ENCODE measurements around the gene PCDH1. TPM values are rescaled to one million over a fixed set of nuclear protein-coding genes. Genes with fewer than 3 reads are reported as not detected.
"Not testable (repeated sequence)": the region's sequence is repeated elsewhere in the genome, so short reads cannot be mapped to it uniquely, and the experiment has no call there.

Gene PCDH1
- not detected for total RNA-seq

DNA sequence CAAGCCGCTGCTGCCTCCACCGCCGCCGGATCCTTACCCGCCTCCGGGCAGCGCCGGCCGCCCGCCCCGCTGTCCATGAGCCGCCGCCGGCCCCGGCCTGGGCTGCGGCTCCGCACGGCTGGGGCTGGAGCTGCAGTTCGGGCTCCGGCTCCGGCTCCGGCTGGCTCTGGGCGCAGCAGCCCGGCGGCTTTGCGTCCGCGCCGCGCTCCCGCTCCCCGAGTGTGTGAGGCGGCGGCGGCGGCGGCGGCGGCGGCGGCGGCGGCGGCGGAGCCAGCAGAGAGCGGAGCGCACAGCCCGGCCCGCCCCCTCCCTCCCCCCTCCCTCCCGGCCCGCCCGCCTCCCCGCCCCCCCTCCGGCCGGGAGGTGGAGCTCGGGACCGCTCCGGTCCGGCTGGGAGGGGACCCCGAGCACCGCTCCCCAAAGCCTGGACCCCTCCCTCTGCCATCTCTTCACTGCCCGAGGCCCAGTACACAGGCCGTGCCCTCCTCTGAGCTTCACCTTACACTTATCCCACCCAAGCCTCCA is at the start of gene PCDH1:
Gene PCDH1, minus strand, starts transcription at position 225 of the 525 bp plus-strand sequence. Its CDS starts 148 bp downstream, at position 77.
- peak; percentile 24 for DNase-seq
- Mint-ChIP-seq H3K9me3 (no peaks in the 10 kb centered on the region), H3K36me3 (no peaks in the 10 kb centered on the region), H3K27me3 (peaks cover 72% of the 10 kb centered on the region), H3K4me3 (peak within 1 kb of the TSS; percentile 59), H3K27ac (no peak within 1 kb of the TSS), H3K4me1 (ENCODE audit: low read depth) (peaks cover 21% of the 10 kb centered on the region)
- ChIA-PET CTCF (interaction anchor here (0.7 to 7.7 kb wide), 30 partner anchors 9 to 311 kb away, joined by 3 to 263 read pairs (median 7); partner anchors contain the start of genes DELE1 and PCDH12), POLR2A (interaction anchor here (1.2 to 3.1 kb wide), 2 partner anchors 184 to 186 kb away, joined by 4 to 19 read pairs; no protein-coding TSS in a partner anchor)
- intact Hi-C loops (cut with micrococcal nuclease) = loop anchor here (2.0 kb wide), 1 partner anchor 83 kb away; no protein-coding TSS in a partner anchor

DNA sequence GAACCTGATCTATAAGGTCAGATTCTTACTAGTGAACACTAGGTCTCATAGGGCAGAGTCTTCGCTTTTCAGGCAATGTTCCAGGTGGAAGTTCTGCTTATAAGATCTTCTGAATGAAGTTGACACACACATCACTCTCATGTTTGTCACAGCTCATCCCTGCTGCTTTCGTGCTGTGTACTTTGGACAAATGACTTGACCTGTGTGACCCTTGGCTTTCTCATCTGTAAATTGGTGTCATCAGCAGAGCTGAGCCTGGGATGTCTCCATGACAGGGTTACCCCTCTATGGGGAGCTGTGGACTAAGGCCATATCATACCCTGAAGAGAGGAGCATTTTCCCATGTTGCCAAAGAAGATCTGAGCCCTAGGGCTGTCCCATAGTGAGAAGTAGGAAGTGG is 48.2 kb upstream of the PCDH1 start:
- Mint-ChIP-seq H3K36me3 (peaks cover 39% of the 10 kb centered on the region), H3K4me1 (ENCODE audit: low read depth) (peaks cover 18% of the 10 kb centered on the region), H3K9me3 (no peaks in the 10 kb centered on the region), H3K27ac (no peak overlapping the region), H3K4me3 (no peak overlapping the region), H3K27me3 (no peaks in the 10 kb centered on the region)
- ChIA-PET CTCF (interaction anchor here (0.7 to 1.3 kb wide), 2 partner anchors 34 to 224 kb away, joined by 4 read pairs; no protein-coding TSS in a partner anchor), POLR2A (interaction anchor here (0.6 kb wide), 1 partner anchor 35 kb away, joined by 3 read pairs; no protein-coding TSS in a partner anchor)
- no peak for DNase-seq
- intact Hi-C loops (cut with micrococcal nuclease) = no loop called here

GRCh38 chr5:141923448-141924313 is 45.5 kb upstream of the PCDH1 start, which contains the start of gene DELE1:
DELE1 (plus strand) TSS chr5:141923871; CDS start chr5:141923942, 71 bp downstream.
- intact Hi-C loops (cut with micrococcal nuclease) = loop anchor here (1.0 kb wide), 3 partner anchors 37 to 230 kb away; partner anchors contain the start of gene RNF14

DNA sequence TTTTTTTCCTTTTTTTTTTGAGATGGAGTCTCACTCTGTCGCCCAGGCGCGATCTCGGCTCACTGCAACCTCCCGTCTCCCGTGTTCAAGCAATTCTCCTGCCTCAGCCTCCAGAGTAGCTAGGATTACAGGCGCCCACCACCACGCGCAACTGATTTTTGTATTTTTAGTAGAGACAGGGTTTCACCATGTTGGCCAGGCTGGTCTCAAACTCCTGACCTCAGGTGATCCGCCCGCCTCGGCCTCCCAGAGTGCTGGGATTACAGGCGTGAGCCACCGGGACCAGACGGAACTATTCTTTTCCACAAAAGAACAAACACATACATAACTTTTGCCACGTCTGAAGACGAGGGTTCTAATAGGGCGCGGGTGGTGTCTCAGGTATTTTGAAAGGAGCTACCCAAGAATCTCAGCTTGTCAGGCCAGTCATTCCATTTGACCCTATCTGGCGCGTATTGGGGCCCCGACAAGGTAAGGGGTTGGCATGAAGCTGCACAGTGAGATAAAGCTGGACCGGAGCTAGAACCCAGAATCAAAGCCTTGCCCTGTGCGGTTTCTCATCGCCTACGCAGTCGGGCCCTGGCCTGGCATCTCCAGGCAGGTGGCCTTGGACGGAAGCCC is 44.7 kb upstream of the PCDH1 start:
- peaks cover 20% of the 10 kb centered on the region for H3K36me3 Mint-ChIP-seq
- ChIA-PET CTCF (interaction anchor here (0.6 to 3.8 kb wide), 9 partner anchors 38 to 359 kb away, joined by 3 to 32 read pairs (median 5); partner anchors contain the start of genes PCDH1 and RNF14), POLR2A (interaction anchor here (0.9 to 1.6 kb wide), 10 partner anchors 9 to 433 kb away, joined by 3 to 10 read pairs (median 5); partner anchors contain the start of genes FCHSD1, PCDH12 and RNF14)
- intact Hi-C loops (cut with micrococcal nuclease) = loop anchor here (1.0 kb wide), 2 partner anchors 46 to 230 kb away; partner anchors contain the start of gene RNF14
- H3K27me3 Mint-ChIP-seq, H3K9me3 Mint-ChIP-seq: not testable (repeated sequence)
- DNase-seq = peak; percentile 48
- peak overlapping the region; percentile 96 for H3K27ac Mint-ChIP-seq
- peaks cover 17% of the 10 kb centered on the region for H3K4me1 Mint-ChIP-seq (ENCODE audit: low read depth)
- H3K4me3 Mint-ChIP-seq = peak overlapping the region; percentile 80

More at GRCh38 chr5:141923448-141924313, 45.5 kb upstream of the PCDH1 start, which contains the start of gene DELE1:
- H3K9me3 Mint-ChIP-seq = no peaks in the 10 kb centered on the region
- CTCF ChIA-PET = interaction anchor here (0.6 to 3.8 kb wide), 12 partner anchors 37 to 359 kb away, joined by 3 to 32 read pairs (median 4); partner anchors contain the start of genes PCDH1 and RNF14
- POLR2A ChIA-PET = interaction anchor here (1.1 to 1.6 kb wide), 9 partner anchors 17 to 432 kb away, joined by 3 to 10 read pairs (median 5); partner anchors contain the start of genes FCHSD1, PCDH12 and RNF14
- DNase-seq = peak; percentile 96
- no peaks in the 10 kb centered on the region for H3K27me3 Mint-ChIP-seq
- H3K27ac Mint-ChIP-seq = peak within 1 kb of the TSS; percentile 96
- peaks cover 26% of the 10 kb centered on the region for H3K36me3 Mint-ChIP-seq
- H3K4me3 Mint-ChIP-seq = peak within 1 kb of the TSS; percentile 80
- H3K4me1 Mint-ChIP-seq (ENCODE audit: low read depth) = peaks cover 18% of the 10 kb centered on the region

GRCh38 chr5:141920771-141921170 is 42.6 kb upstream of the PCDH1 start:
- no peak overlapping the region for H3K27ac Mint-ChIP-seq
- H3K27me3 Mint-ChIP-seq = no peaks in the 10 kb centered on the region
- H3K9me3 Mint-ChIP-seq = no peaks in the 10 kb centered on the region
- H3K4me3 Mint-ChIP-seq = no peak overlapping the region
- ChIA-PET POLR2A (no interaction called here), CTCF (interaction anchor here (2.2 to 2.4 kb wide), 2 partner anchors 40 to 42 kb away, joined by 9 to 13 read pairs; partner anchors contain the start of gene PCDH1)
- intact Hi-C loops (cut with micrococcal nuclease) = no loop called here
- peaks cover 8% of the 10 kb centered on the region for H3K36me3 Mint-ChIP-seq
- DNase-seq = no peak
- H3K4me1 Mint-ChIP-seq (ENCODE audit: low read depth) = peaks cover 14% of the 10 kb centered on the region

GRCh38 chr5:141919218-141920119 is 41.3 kb upstream of the PCDH1 start:
- Mint-ChIP-seq H3K36me3 (peaks cover 3% of the 10 kb centered on the region), H3K4me3 (no peak overlapping the region), H3K27me3 (peaks cover 10% of the 10 kb centered on the region), H3K27ac (no peak overlapping the region), H3K4me1 (ENCODE audit: low read depth) (peaks cover 9% of the 10 kb centered on the region), H3K9me3 (no peaks in the 10 kb centered on the region)
- ChIA-PET POLR2A (no interaction called here), CTCF (interaction anchor here (2.2 to 2.4 kb wide), 2 partner anchors 40 to 41 kb away, joined by 9 to 13 read pairs; partner anchors contain the start of gene PCDH1)
- DNase-seq = no peak
- intact Hi-C loops (cut with micrococcal nuclease) = no loop called here

GRCh38 chr5:141917760-141918159 is 39.5 kb upstream of the PCDH1 start:
- no peaks in the 10 kb centered on the region for H3K9me3 Mint-ChIP-seq
- ChIA-PET CTCF (interaction anchor here (0.8 kb wide), 1 partner anchor 43 kb away, joined by 4 read pairs; no protein-coding TSS in a partner anchor), POLR2A (no interaction called here)
- peaks cover 8% of the 10 kb centered on the region for H3K4me1 Mint-ChIP-seq (ENCODE audit: low read depth)
- peaks cover 21% of the 10 kb centered on the region for H3K27me3 Mint-ChIP-seq
- no peaks in the 10 kb centered on the region for H3K36me3 Mint-ChIP-seq
- intact Hi-C loops (cut with micrococcal nuclease) = no loop called here
- no peak for DNase-seq
- no peak overlapping the region for H3K4me3 Mint-ChIP-seq
- H3K27ac Mint-ChIP-seq = no peak overlapping the region

GRCh38 chr5:141916522-141916921 is 38.3 kb upstream of the PCDH1 start:
- DNase-seq = no peak
- peaks cover 8% of the 10 kb centered on the region for H3K4me1 Mint-ChIP-seq (ENCODE audit: low read depth)
- no peaks in the 10 kb centered on the region for H3K9me3 Mint-ChIP-seq
- intact Hi-C loops (cut with micrococcal nuclease) = no loop called here
- no peak overlapping the region for H3K27ac Mint-ChIP-seq
- ChIA-PET CTCF (interaction anchor here (1.0 to 4.3 kb wide), 4 partner anchors 9 to 224 kb away, joined by 3 to 25 read pairs (median 18); no protein-coding TSS in a partner anchor), POLR2A (no interaction called here)
- H3K4me3 Mint-ChIP-seq = no peak overlapping the region
- no peaks in the 10 kb centered on the region for H3K36me3 Mint-ChIP-seq
- peaks cover 22% of the 10 kb centered on the region for H3K27me3 Mint-ChIP-seq

- no peak for DNase-seq
- POLR2A ChIA-PET = no interaction called here
- Mint-ChIP-seq H3K27ac (no peak overlapping the region), H3K9me3 (no peaks in the 10 kb centered on the region), H3K27me3 (peaks cover 22% of the 10 kb centered on the region), H3K36me3 (no peaks in the 10 kb centered on the region), H3K4me3 (no peak overlapping the region), H3K4me1 (ENCODE audit: low read depth) (peaks cover 8% of the 10 kb centered on the region)
- intact Hi-C loops (cut with micrococcal nuclease) = no loop called here
- CTCF ChIA-PET = interaction anchor here (1.0 to 4.3 kb wide), 5 partner anchors 9 to 251 kb away, joined by 3 to 25 read pairs (median 14); no protein-coding TSS in a partner anchor
Observed at GRCh38 chr5:141915881-141916336, 37.7 kb upstream of the PCDH1 start.

- Mint-ChIP-seq H3K4me3 (no peak overlapping the region), H3K27me3 (peaks cover 22% of the 10 kb centered on the region)
Observed at GRCh38 chr5:141914797-141915196, 36.6 kb upstream of the PCDH1 start.

More at GRCh38 chr5:141914797-141915196, 36.6 kb upstream of the PCDH1 start:
- intact Hi-C loops (cut with micrococcal nuclease) = no loop called here
- H3K9me3 Mint-ChIP-seq = no peaks in the 10 kb centered on the region
- ChIA-PET POLR2A (interaction anchor here (1.0 to 1.5 kb wide), 2 partner anchors 8 to 55 kb away, joined by 3 to 4 read pairs; partner anchors contain the start of gene RNF14), CTCF (interaction anchor here (0.6 to 4.3 kb wide), 4 partner anchors 34 to 1334 kb away, joined by 3 to 25 read pairs (median 13); no protein-coding TSS in a partner anchor)
- H3K27ac Mint-ChIP-seq = no peak overlapping the region
- no peak for DNase-seq
- H3K4me1 Mint-ChIP-seq (ENCODE audit: low read depth) = peaks cover 8% of the 10 kb centered on the region
- H3K36me3 Mint-ChIP-seq = no peaks in the 10 kb centered on the region

All from activated CD4-positive, alpha-beta memory T cell treated with anti-CD3 and anti-CD28 coated beads for 36 hours (primary cell).